Erythroblast (primary cell): ENCODE results near the gene LBH.

Experiments
- GATA1 ChIP-seq: IDR thresholded peaks from 2 replicates; pipeline ENCODE4 v1.6.1; 2011; ENCODE audit warnings: low read depth, mild to moderate bottlenecking, control low read depth, low read length, moderate library complexity
- POLR2A ChIP-seq: IDR thresholded peaks from 2 replicates; pipeline ENCODE4 v1.6.1; 2011; ENCODE audit warnings: mild to moderate bottlenecking, low read length

GRCh38 chr2:30195016-30195415 lies 36.3 kb upstream of the LBH start:
- TF ChIP-seq POLR2A, result no peak
- TF ChIP-seq GATA1, result no peak
